NCI-H2171 (cell line): ENCODE measurements around the gene APOLD1.
"Not testable (repeated sequence)": the region's sequence is repeated elsewhere in the genome, so short reads cannot be mapped to it uniquely, and the experiment has no call there.

ENCODE experiments used
- DNase-seq: peaks from one replicate; lab custom pipeline; 2025; lab: John Stamatoyannopoulos, UW

Gene APOLD1

GRCh38 chr12:12784911-12785814, at the start of gene APOLD1:
TSS of gene APOLD1 (plus strand) at chr12:12785659. CDS start at chr12:12785692, 33 bp downstream.
- DNase-seq, result no peak

GRCh38 chr12:12736759-12737676, 48.4 kb upstream of the APOLD1 start:
- DNase-seq, result no peak

GRCh38 chr12:12738152-12738551, 47.3 kb upstream of the APOLD1 start:
- not testable (repeated sequence) for DNase-seq

- no peak for DNase-seq
Measured at GRCh38 chr12:12741660-12742059, 43.8 kb upstream of the APOLD1 start.

GRCh38 chr12:12744546-12745305, 40.7 kb upstream of the APOLD1 start:
- no peak for DNase-seq

GRCh38 chr12:12745576-12746211, 39.8 kb upstream of the APOLD1 start:
- no peak for DNase-seq

GRCh38 chr12:12747278-12747677, 38.2 kb upstream of the APOLD1 start:
- no peak for DNase-seq

GRCh38 chr12:12748044-12748443, 37.4 kb upstream of the APOLD1 start:
- DNase-seq, result no peak

GRCh38 chr12:12749433-12749832, 36.0 kb upstream of the APOLD1 start:
- no peak for DNase-seq

- no peak for DNase-seq
Measured at GRCh38 chr12:12755923-12756322, 29.5 kb upstream of the APOLD1 start.

GRCh38 chr12:12757121-12757520, 28.3 kb upstream of the APOLD1 start:
- DNase-seq, result no peak

- DNase-seq, result no peak
Measured at GRCh38 chr12:12759234-12759915, 26.1 kb upstream of the APOLD1 start.

GRCh38 chr12:12764824-12765223, 20.6 kb upstream of the APOLD1 start:
- DNase-seq, result no peak

GRCh38 chr12:12770262-12770661, 15.2 kb upstream of the APOLD1 start:
- DNase-seq, result no peak

- no peak for DNase-seq
Measured at GRCh38 chr12:12774791-12775190, 10.7 kb upstream of the APOLD1 start.

- no peak for DNase-seq
Measured at GRCh38 chr12:12776261-12776660, 9.2 kb upstream of the APOLD1 start.

- no peak for DNase-seq
Measured at GRCh38 chr12:12777092-12777491, 8.4 kb upstream of the APOLD1 start.

GRCh38 chr12:12779007-12779406, 6.5 kb upstream of the APOLD1 start:
- no peak for DNase-seq

- DNase-seq, result peak; percentile 51
Measured at GRCh38 chr12:12779529-12779928, 5.9 kb upstream of the APOLD1 start.

- no peak for DNase-seq
Measured at GRCh38 chr12:12784116-12784515, 1.3 kb upstream of the APOLD1 start.

GRCh38 chr12:12786351-12786705, 869 bp downstream of the APOLD1 start:
- DNase-seq, result no peak
